K562 (cell line): ENCODE measurements around the gene WFIKKN1. TPM values are rescaled to one million over a fixed set of nuclear protein-coding genes. Genes with fewer than 3 reads are reported as not detected.

ENCODE experiments used
- ATAC-seq: fragments of 200-7000 bp; cut with Tn5 transposase; 3 replicates; pipeline ENCODE4 v1.9.1; 2020; ENCODE audit warnings: moderate library complexity
- BruUV-seq: library from RNA; stranded (reverse); fragments of 400-500 nt; replicated peaks from 2 replicates; lab custom pipeline; 2021; lab: Mats Ljungman, UMichigan
- CTCF ChIA-PET: fragments of 300-600 bp; formaldehyde crosslinking; extraction: SDS; loops from one replicate; lab custom pipeline; 2021; ENCODE audit warnings: low intra/inter-chr PET ratio; lab: Yijun Ruan, JAX
- POLR2A ChIA-PET: fragments of 300-600, 350-650 bp; sonication (Branson Sonifier 250); formaldehyde crosslinking; extraction: SDS; loops from one replicate; lab custom pipeline; 2021; ENCODE audit warnings: antibody characterized with exemption, inconsistent platforms; lab: Yijun Ruan, JAX
- DNase-seq, 4 experiments: peaks; one replicate each; pipeline versions ENCODE4 v3.0.0 to v3.0.0-alpha.2; 2011 to 2018; ENCODE audit warnings: low spot score in 3 of 4, mixed read lengths in 3 of 4; ENCODE audit errors: extremely low read depth in 1 of 4
- FAIRE-seq: peaks from 2 replicates; lab custom pipeline; 2011; peaks lifted over from hg19 to GRCh38; lab: Jason Lieb, UNC
- H2AFZ ChIP-seq: 2 replicates; pipeline ENCODE4 v1.6.0; 2011; ENCODE audit warnings: low read depth, low read length, control low read depth, inconsistent platforms
- H3K27ac ChIP-seq: fragments of 200-600 bp; 3 replicates; pipeline ENCODE4 v1.8.0; 2011; ENCODE audit warnings: low read depth, mild to moderate bottlenecking, control low read depth, inconsistent platforms, low read length, moderate library complexity, mixed read lengths; ENCODE audit errors: extremely low read depth
- H3K27me3 ChIP-seq, 2 experiments: fragments of 300-600 bp in 1 of 2; 2 replicates in 1 of 2; 3 replicates in 1 of 2; pipeline versions ENCODE4 v1.6.0 to v1.8.0; 2011; ENCODE audit warnings: inconsistent platforms in 2 of 2, low read length in 2 of 2, mild to moderate bottlenecking in 1 of 2, mixed read lengths in 1 of 2, moderate library complexity in 1 of 2; ENCODE audit not compliant: control insufficient read depth in 2 of 2, insufficient read depth in 2 of 2
- H3K36me3 ChIP-seq: fragments of 300-600 bp; 3 replicates; pipeline ENCODE4 v1.8.0; 2011; ENCODE audit warnings: mild to moderate bottlenecking, low read length, inconsistent platforms; ENCODE audit not compliant: control insufficient read depth, insufficient read depth
- H3K4me1 ChIP-seq, 2 experiments: fragments of 200-600 bp in 1 of 2; replicated peaks in 1 of 2; 2 replicates in 1 of 2; 3 replicates in 1 of 2; pipeline versions ENCODE4 v1.5.1 to v1.8.0; 2011; ENCODE audit warnings: inconsistent platforms in 2 of 2, low read length in 2 of 2, mild to moderate bottlenecking in 1 of 2, mixed read lengths in 1 of 2, moderate library complexity in 1 of 2; ENCODE audit not compliant: control insufficient read depth in 2 of 2, insufficient read depth in 2 of 2
- H3K4me2 ChIP-seq: 2 replicates; pipeline ENCODE4 v1.6.1; 2011; ENCODE audit warnings: low read length, control low read depth, inconsistent platforms, mixed read lengths; ENCODE audit not compliant: insufficient read depth
- H3K4me3 ChIP-seq: fragments of 200-600 bp; sonication (generic), shearing (Covaris generic); 2 replicates; pipeline ENCODE4 v1.5.1; 2016; ENCODE audit warnings: control low read depth, inconsistent platforms
- H3K79me2 ChIP-seq: fragments of 200-600 bp; 3 replicates; pipeline ENCODE4 v1.8.0; 2011; ENCODE audit warnings: low read length, inconsistent platforms; ENCODE audit not compliant: control insufficient read depth, insufficient read depth
- H3K9ac ChIP-seq, 2 experiments: 2 replicates each; pipeline versions ENCODE4 v1.6.0 to v1.6.1; 2011; ENCODE audit warnings: low read depth in 2 of 2, low read length in 2 of 2, control low read depth in 1 of 2, inconsistent platforms in 1 of 2, mild to moderate bottlenecking in 1 of 2, mixed read lengths in 1 of 2; ENCODE audit not compliant: insufficient read depth in 1 of 2
- H3K9me1 ChIP-seq: one replicate; pipeline ENCODE4 v1.6.0; 2011; ENCODE audit warnings: inconsistent platforms, mild to moderate bottlenecking, low read length, moderate library complexity; ENCODE audit not compliant: control insufficient read depth, insufficient read depth
- H3K9me3 ChIP-seq: replicated peaks from 2 replicates; pipeline ENCODE4 v1.5.1; 2011; ENCODE audit warnings: low read depth, low read length, inconsistent platforms; ENCODE audit not compliant: control insufficient read depth, insufficient read depth
- H4K20me1 ChIP-seq: replicated peaks from 2 replicates; pipeline ENCODE4 v1.6.1; 2011; ENCODE audit warnings: low read length, inconsistent platforms, mixed read lengths; ENCODE audit not compliant: control insufficient read depth, insufficient read depth
- CUX1 ChIP-seq: fragments of 200-800 bp; sonication (Bioruptor generic); IDR thresholded peaks from 2 replicates; pipeline ENCODE4 v1.6.1; 2016; ENCODE audit warnings: missing genetic modification characterization, missing compliant biosample characterization
- DMBX1 ChIP-seq: fragments of 250-450 bp; sonication (Bioruptor Pico); IDR thresholded peaks from 2 replicates; pipeline ENCODE4 v1.8.0; 2022; ENCODE audit warnings: inconsistent platforms, mild to moderate bottlenecking, moderate library complexity, borderline replicate concordance
- E2F4 ChIP-seq: sonication (generic); formaldehyde crosslinking; IDR thresholded peaks from 2 replicates; pipeline ENCODE4 v1.8.0; 2022; ENCODE audit warnings: mild to moderate bottlenecking, low read depth, missing genetic modification reagents
- HMGN3 ChIP-seq: IDR thresholded peaks from 2 replicates; pipeline ENCODE4 v1.6.1; 2011; ENCODE audit warnings: borderline replicate concordance, low read depth, mild to moderate bottlenecking, mixed read lengths, low read length; ENCODE audit not compliant: insufficient read length; ENCODE audit errors: extremely low read depth
- SFPQ ChIP-seq: fragments of 200-400 bp; formaldehyde crosslinking; IDR thresholded peaks from 2 replicates; pipeline ENCODE4 v1.6.1; 2017; ENCODE audit warnings: mild to moderate bottlenecking, low read depth, low read length, moderate library complexity
- TRIM25 ChIP-seq: fragments of 450-650 bp; IDR thresholded peaks from 2 replicates; pipeline ENCODE4 v1.7.0; 2016; ENCODE audit warnings: borderline replicate concordance
- ZNF263 ChIP-seq: sonication (generic); formaldehyde crosslinking; IDR thresholded peaks from 2 replicates; pipeline ENCODE4 v1.8.0; 2022; ENCODE audit warnings: mild to moderate bottlenecking, missing genetic modification reagents, borderline replicate concordance
- WGBS: fragments of 100-300 bp; shearing (Covaris generic); methylation state at CpG from one replicate; pipeline ENCODE4 v1.1.6; 2016; ENCODE audit warnings: low coverage, mixed read lengths; ENCODE audit not compliant: insufficient coverage; ENCODE audit errors: missing lambda C conversion rate; 5-methylcytosine and 5-hydroxymethylcytosine counted together
- in situ Hi-C: fragments of 300-500 bp; cut with MboI; formaldehyde crosslinking; loops from 4 replicates; pipeline ENCODE4 v1.15.0; 2018; ENCODE audit warnings: inconsistent platforms, mixed read lengths
- intact Hi-C: fragments of 100-400 bp; cut with micrococcal nuclease; formaldehyde crosslinking; loops from 2 replicates; pipeline ENCODE4 v1.14.2; 2022
- polyA plus RNA-seq, 8 experiments: library from polyadenylated mRNA; depleted of rRNA in 4 of 8; stranded (reverse) in 5 of 8; unstranded in 3 of 8; fragments of >200 nt; fragmentation: Nextera tagmentation in 2 of 8; fragmentation: Illumina TruSeq in 1 of 8; extraction: Ambion mirVana in 2 of 8; extraction: Trizol in 1 of 8; gene quantifications; 2 replicates each; pipeline versions ENCODE4 v1.2.1 to v1.2.3, GENCODE V29; 2011 to 2014; ENCODE audit warnings: inconsistent platforms in 1 of 8, missing spikeins in 1 of 8
- total RNA-seq, 7 experiments: library from RNA; depleted of rRNA in 6 of 7; stranded (reverse); fragments of >200 nt in 6 of 7; fragmentation: Illumina TruSeq in 2 of 7; extraction: Trizol in 2 of 7; gene quantifications; 2 replicates each; pipeline versions ENCODE4 v1.2.1 to v1.2.3, GENCODE V29; 2011 to 2021; ENCODE audit warnings: low replicate concordance in 1 of 7

WFIKKN1 gene
- total and polyA plus RNA-seq, 9 of the 15 experiments (the other 6 are each of a cell fraction or from before 2014, with no cell fraction given): 0.14 to 1.1 (median 0.50) TPM; not detected in 4

GRCh38 chr16:642189-643049, 11.6 kb downstream of the WFIKKN1 start (continued):
- no peak for TF ChIP-seq CUX1 (CRISPR knock-in tag)

- BruUV-seq: no TSS peak
- Histone ChIP-seq H3K79me2 (peaks cover 59% of the 10 kb centered on the region), H3K36me3 (peaks cover 45% of the 10 kb centered on the region; the same call in 2 of the 3 replicates), H3K27me3 (no peaks in the 10 kb centered on the region), H3K27ac (peak overlapping the region; percentile 94), H3K9me1 (no peaks in the 10 kb centered on the region), H3K4me3 (peak overlapping the region; percentile 89), H4K20me1 (no peaks in the 10 kb centered on the region), H3K9ac (peak overlapping the region; percentile 91 to 99), H2AFZ (no peak overlapping the region), H3K4me2 (peak overlapping the region; percentile 92), H3K9me3 (no peaks in the 10 kb centered on the region), H3K4me1 (peaks cover 7 to 83% of the 10 kb centered on the region in 2 experiments; a peak in 3 of 5 replicates)
- POLR2A ChIA-PET: interaction anchor here (0.6 to 2.3 kb wide), 7 partner anchors 8 to 77 kb away, joined by 3 to 13 read pairs (median 4); partner anchors contain the start of gene NHLRC4
- ATAC-seq: peak; percentile 2; the same call in 2 of the 3 replicates
- FAIRE-seq: peak; percentile 46
- peak in 2 of 4 experiments; percentile 40 to 47 for DNase-seq
- in situ Hi-C loops: no loop called here
- intact Hi-C loops: no loop called here
- CTCF ChIA-PET: no interaction called here
- 26% methylated on average over 11 of the region's 13 CpGs for WGBS
- no peak for TF ChIP-seq ZNF263 (CRISPR knock-in tag)
- TF ChIP-seq HMGN3: no peak
- TF ChIP-seq SFPQ: no peak
- TF ChIP-seq DMBX1 (CRISPR knock-in tag): no peak
- no peak for TF ChIP-seq TRIM25
- TF ChIP-seq E2F4 (CRISPR knock-in tag): no peak
Observed at GRCh38 chr16:643050-643368, 12.2 kb downstream of the WFIKKN1 start.
